Measurements from ENCODE around the gene NR3C2.

- TF ChIP-seq CTCF (conservative IDR thresholded peaks at IDR 0.05; ENCODE audit: low read depth, low read length) (no peak), MAFK (IDR thresholded peaks at IDR 0.05; ENCODE audit: low read depth, low read length) (no peak), BHLHE40 (IDR thresholded peaks at IDR 0.05; ENCODE audit: low read depth, low read length) (no peak), CHD1 (IDR thresholded peaks at IDR 0.05; ENCODE audit: low read depth, low read length) (no peak), POLR2A (IDR thresholded peaks at IDR 0.05; ENCODE audit: low read depth, low read length) (no peak), CEBPB (IDR thresholded peaks at IDR 0.05; ENCODE audit: low read depth, low read length) (no peak), MXI1 (IDR thresholded peaks at IDR 0.05; ENCODE audit: borderline replicate concordance, low read depth, low read length) (no peak), FOS (IDR thresholded peaks at IDR 0.05; ENCODE audit: low read depth, low read length) (no peak), RAD21 (IDR thresholded peaks at IDR 0.05; ENCODE audit: low read length) (no peak)
Observed at GRCh38 chr4:148053298-148054003, 388.8 kb downstream of the NR3C2 start.

All from IMR-90 (cell line).